Measurements from ENCODE around the gene TMEM250.

Gene TMEM250

DNA sequence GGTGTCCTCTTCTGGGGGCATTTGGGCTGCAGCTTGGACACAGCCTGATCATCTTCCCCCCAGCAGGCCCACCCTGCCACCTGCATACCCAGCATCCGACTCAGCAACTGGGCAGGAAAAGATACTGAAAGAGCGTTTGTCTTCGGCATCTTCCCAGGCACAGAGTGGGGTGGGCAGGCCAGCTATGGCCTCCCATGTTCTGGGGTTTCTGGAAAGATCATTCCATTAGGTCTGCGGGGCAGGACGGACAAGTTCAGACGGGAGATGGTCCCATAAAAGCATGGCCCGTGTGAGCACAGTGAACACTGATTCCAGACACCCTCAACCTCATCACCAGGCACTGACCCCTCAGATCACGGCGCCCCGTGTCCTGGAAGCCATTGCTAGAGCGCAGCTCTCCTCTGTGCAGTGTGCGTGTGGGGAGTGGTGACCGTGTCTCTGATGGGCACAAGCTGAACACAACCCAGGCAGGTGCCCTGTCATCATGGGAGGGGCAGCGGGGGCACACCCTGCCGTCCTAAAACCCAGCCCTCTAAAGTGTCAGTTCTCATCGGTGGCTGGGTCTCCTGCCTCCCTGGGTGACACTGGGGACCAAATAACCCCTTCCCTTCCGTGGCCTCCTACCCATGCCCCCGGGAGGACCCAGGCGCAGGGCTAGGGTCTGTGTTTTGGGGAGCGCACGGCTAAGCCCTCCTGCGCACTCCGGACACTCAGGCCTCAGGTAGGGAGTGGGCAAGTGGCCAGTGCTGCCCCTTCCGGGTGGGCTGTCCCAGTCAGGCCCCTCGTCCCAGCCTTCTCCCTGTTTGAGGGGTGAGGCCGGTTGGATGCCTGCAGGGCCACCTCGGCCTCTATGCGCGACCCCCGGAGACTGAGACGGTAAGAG lies 13.2 kb upstream of the TMEM250 start:
- no peak for DNase-seq

DNA sequence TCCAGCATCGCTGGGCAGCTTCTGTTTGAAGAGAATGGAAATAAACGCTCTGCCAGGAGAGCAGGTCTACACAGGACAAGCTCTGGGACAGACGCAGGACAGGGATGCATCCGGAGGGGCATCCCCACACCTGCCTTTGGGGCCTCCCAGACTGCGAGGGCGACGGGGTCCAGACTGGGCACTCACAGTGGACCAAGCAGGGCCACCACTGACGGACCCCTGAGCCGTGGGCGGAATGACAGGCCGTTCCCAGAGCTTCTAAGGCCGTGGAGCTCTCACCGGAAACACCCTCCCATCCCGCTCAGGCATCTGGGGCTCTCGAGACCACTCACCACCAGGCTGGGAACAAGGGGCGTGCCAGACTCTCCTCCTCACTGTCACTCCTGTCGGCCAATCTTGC lies 10.5 kb upstream of the TMEM250 start:
- DNase-seq: no peak

DNA sequence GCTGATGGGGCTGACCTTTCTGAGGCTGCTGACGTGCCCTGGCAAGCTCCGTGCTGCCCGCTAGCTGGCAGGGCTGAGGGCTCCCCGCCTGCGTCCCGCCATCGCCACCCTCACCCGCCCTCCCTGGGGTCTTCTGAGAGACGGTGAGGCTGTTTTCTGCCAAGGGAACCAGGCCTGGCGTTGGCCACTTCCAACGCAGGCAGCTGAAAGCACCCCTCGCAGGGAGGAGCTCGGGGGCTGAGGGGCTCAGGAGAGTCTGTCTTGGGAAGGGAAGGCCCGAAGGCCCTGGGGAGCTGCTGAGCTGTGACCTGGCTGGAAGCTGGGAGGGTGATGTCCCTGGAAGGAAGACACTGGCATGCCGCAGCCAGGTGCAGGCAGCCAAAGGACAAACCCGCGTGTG lies 9.8 kb upstream of the TMEM250 start:
- DNase-seq: no peak

DNA sequence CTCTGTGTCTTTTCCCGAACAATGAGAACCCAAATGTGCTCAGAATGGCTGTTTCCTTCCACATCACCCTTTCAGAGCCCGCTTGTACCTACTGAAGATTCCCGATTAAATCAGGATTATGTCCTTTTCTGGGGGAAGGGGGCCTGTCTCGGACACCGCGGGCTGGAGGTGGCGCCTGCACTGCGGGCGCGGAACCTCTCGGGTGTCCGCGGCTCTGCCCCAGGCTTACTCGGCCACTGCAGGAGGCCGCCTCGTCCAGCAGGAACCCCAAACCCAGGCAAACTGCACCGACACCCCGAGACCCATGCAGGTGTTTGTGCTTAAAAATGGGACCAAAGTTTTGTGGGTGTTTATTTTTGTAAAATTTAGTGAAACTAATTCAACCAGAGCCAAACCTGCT lies 8.6 kb upstream of the TMEM250 start:
- DNase-seq: no peak

DNA sequence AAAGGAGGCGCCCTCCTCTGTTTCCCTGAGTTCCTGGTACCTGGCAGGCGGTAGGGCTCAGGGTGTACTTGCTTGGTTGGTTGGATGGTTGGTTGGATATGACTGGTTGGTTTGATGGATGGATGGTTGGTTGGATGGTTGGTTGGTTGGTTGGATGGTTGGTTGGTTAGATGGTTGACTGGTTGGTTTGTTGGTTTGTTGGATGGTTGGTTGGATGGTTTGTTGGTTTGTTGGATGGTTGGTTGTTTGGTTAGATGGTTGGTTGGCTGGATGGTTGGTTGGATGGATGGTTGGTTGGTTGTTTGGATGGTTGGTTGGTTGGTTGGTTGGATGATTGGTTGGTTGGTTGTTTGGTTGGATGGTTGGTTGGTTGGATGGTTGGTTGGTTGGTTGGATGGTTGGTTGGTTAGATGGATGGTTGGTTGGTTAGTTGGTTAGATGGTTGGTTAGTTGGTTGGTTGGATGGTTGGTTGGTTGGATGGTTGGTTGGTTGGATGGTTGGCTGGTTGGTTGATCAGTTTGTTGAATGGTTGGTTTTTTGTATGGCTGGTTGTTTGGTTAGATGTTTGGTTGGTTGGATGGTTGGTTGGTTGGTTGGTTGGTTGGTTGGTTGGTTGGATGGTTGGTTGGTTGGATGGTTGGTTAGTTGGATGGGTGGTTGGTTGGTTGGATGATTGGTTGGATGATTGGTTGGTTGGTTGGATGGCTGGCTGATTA lies 6.5 kb upstream of the TMEM250 start:
- no peak for DNase-seq

DNA sequence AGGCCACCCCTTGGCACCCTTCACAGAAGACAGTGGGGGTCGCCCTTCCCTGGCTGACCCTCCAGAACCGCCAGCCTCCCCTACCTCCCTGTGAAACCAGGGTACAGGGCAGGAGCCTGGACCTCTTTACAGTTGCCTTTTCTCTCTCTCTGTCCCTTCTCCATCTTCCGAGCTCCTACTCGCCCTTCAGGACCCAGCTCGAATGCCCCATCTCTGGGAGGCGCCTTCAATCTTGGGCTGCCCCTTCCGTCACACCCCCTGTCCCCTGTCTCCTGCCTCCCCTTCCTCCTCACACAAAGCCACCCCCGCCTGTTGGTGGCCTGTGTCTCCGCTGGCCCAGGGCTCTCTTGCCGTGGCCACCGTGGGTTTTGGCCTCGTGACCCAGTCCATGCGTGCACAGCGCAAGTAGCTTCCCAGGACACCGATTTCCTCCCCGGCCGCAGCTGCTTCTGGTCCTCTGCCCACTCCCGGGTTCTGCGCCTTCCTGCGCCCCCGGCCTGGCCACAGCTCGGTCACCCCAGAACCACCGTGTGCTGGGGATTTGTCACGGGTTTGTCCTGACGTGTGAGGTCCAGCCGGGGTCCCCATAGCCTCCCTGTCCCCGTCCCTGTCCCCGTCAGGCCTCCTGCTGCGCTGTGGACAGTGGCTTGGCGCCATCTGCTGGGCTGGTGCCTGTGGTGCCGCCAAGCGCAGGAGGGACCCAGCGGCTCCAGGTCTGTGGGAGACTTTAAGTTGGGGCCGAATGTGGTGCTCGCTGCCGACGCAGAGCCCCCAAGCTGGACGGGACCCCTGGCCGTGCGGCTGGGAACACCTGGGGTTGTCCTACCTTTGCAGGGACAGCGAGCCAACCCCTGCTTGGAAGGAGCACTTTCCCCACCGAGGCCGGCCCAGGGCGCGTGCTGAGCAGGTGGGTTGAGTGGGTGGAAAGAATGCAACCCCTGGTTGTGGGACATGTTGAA lies 4.0 kb upstream of the TMEM250 start:
- DNase-seq: peak; percentile 83

DNA sequence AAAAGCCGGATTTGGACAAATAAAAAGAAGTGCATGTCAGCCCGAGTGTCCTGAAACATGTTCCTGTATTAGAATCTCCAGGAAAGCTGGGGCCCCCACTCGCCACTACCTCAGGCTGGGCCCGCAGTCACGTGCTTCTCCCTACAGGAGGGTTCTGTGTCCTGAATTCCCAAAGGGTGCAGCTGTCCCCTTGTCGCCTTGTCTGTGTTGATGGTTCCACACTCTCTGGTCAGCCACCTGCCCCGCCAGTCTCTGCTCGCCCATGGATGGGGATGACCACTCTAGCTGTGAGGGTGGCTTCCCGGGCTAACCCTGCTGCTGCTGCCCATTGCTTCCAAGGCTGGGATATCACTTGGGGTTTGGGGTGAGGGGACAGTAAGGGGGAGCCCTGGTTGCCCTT lies 3.1 kb upstream of the TMEM250 start:
- no peak for DNase-seq

DNA sequence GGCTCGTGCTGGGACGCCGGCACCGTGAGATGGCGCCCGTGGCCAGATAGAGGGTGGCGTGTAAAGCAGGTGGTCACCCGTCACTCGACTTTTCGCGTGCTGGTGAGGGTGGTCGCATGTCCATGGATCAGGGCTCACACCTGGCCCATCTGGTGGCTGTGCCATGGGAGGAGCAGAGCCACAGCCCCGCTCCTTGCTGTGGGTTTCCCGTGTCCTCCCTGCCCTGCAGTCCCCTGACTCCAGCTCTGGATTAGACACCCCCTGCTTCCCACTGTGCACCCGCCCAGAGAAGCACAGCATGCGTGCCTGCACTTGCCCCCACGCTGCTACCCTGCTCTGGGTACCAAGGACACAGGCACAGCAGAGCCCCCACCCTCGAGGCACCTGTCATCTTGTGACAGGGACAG lies 1.8 kb upstream of the TMEM250 start:
- no peak for DNase-seq

DNA sequence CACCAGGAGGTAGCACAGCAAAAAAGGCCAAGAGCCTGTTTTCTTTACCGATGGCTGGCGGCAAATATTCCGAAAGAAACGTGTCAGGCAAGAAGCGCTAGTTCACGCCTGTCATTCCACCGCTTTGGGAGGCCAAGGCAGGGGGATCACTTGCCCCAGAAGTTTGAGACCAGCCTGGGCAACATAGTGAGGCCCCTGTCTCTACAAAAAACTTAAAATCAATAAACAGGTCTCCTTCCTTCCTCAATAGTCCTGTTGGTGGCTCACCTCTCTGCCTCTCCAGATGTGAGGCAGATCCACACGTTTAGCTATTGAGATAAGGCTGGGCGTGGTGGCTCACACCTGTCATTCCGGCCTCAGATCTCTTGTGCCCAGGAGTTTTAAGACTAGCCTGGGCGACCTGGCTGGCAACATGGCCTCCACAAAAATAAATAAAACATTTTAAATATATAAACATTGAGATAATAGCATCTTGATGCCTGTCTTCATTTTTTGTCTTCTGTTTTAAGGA lies 1.3 kb upstream of the TMEM250 start:
- DNase-seq: no peak

DNA sequence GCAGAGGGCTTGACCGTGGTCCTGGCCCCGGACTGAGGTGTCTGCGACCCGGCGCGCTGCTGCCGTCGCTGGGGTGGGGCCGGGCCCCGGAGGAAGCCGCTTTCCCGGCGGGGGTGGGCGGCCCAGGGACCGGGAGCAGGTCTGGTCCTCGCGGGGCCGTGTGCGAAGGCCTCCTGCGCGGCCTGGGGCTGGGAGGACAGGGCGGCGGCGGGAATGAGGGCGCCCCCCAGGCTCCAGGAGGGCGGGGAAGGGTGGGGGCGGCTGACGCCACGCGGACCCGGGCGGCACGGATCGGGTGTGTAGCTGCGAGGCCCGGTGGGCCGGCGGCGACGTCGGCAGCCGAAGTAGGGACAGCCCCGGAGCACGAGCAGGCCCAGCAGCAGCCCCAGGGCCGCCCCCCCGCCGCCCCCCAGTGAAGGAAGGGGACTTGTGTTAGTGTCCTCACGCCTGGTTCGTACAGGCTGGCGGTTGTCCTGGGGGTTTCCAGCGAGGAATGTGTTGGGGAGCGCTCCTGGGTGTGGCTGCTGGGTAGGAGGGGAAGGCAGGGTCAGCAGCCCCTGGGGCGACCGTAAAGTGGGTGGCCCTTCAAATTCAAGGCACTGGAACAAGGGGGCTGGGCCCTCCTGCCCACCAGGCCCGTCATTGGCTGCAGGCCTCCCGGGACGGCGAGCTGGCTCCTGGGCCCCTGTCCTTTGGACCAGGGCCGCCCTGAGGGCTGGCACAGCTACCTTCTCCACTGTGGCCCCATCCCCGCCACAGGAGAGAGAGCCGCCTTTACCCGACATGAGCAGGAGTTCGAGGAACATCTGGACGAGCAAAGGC lies 597 bp upstream of the TMEM250 start:
- peak; percentile 38 for DNase-seq

DNA sequence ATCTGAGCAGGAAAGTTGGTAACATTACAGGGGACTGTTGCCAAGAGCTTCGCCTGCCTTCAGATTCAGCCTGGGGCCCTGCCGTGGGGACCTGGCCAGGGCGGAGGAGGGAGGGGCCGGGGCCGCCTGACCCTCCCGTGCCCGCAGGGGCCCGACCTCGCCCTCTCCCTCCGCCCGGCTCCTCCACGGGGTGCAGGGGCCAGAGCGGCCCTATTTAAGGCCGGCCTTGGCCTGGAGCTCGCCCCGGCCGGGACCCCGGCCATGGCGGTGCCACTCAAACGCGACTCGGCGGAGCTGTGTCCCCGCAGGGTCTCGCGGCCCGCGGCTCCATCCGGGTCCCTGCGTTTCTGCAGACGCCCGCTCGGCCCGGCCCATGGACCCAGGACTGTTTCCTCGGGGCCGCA lies 757 bp downstream of the TMEM250 start:
- DNase-seq: no peak

DNA sequence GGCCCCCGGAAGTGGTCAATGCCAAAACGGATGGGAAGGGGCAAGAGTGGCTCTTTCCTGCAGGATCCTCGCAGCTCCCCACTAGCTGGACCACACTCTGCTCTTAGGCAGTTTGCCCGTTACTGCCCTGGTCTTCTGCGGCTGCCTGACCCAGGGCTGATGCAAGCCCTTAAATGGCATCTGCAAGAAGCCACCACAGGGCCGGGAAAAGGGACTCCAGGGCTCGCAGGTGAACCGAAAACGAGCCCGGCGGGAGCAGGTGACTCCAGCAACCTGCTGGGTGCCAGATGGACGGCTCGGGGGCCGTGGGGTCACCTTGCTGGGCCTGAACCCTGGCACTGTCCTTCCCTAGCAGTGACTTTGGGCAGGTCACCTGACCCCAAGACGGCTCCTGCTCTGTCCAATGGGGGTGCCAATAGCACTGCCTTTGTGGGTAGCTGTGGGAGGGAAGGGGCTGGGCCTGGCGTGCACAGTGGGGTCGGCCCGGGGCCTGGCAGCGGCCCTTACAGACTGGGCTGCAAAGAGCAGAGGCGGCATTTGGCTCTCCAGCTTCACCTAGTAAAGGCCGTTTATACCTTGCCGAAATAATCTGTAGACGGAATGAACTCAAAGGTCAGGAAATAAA lies 1.3 kb downstream of the TMEM250 start:
- DNase-seq: no peak

DNA sequence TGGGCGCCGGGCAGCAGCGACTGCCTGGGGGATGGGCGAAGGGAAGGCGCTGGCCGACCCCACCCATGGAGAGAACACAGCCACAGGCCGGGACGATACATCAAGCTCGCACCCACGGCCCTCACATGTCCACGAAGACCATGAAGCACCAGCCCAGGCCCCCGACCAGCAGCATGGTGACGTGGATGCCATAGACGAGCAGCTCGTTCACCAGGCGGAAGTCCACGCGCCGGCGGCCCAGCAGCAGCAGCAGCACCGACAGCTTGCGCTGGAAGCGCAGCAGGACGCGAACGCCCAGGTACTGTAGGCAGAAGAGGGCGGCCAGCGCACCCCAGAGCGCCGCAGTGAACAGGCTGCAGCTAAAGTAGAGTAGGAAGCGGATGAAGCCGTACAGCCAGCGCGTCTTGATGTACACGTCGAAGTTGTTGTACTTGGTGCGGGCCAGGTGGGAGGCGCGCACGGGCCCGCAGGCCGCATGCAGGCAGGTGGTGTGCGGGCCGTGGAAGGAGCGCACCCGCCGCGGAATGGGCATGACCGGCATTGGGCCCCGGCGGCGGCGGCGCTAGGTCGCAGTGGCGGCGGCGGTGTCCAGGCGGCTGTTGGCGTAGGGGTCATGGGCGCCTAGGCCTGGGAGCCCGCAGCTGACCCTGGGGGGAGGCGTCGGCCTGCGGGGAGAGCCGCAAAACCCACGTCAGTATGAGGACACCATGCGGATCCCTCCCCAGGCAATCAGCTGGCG lies 2.1 kb downstream of the TMEM250 start:
- DNase-seq: no peak

DNA sequence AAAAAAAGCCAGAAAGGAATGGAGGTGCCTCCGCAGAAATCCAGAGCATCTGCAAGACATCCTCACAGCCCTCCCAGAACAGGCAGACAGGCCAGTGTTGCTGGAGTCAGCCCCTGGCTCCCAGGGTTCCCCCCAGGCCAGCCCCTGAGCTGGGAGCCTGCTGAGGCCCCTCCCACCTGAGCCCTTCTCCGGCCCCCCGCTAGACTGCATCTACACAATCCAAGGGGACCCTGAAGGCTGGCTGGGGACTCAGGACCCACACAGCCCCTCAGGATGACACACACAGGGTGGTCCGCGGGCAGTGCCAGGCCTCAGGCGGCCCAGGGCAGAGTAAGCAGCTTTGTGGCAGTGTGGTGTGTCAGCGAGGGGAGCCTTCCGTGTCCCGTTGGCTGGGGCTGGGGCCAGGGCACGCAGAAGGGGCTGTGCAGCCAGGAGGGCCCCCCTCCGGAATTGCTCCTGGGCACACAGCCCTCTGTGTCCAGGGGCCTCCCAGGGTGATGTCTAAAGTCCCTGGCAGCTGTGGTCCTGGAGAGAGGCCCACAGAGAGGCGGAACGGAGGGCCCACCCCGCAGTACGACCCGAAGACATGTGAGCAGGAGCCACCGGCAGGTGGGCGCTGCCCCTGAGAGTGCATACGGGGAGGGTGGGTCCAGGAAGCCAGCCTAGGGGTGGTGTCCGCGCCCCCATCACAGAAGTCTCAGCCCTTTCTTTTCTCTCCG lies 2.9 kb downstream of the TMEM250 start:
- DNase-seq: no peak

DNA sequence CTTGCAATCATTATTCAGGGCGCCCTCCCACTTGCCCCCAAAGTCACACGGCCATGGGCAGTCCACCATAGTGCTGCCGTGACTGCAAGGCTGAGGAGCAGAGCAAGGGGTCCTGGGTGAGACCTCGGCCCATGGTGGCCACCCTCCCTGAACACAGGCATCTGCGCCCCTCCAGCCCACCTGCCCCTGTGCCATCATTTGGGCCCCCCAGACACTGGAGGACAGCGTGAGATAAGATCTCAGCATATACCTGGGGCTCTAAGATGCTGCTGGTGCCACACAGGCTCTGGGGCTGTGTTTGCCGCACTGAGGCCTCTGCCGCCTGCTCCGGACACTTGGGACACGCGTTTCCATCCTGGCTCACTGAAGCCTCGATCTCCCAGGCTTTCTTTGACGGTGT lies 3.5 kb downstream of the TMEM250 start:
- no peak for DNase-seq

DNA sequence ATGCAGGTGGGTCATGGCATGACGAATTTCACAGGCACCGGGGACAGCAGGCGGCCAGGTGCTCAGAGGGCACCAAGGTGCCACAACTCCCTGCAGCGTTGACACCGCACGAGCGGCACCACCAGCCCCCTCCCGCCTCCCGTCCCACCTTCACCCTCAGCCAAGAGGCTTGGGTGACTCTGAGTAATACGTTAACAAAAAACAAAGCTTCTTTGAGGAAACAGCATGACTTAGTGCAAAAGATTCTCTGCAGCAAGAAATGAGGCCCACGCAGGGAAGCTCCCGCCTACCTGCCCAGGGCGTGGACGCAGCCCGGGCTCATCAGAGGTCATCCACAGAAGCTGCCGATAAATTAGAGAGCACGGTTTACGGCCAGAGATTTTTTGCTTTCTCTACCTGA lies 4.1 kb downstream of the TMEM250 start:
- no peak for DNase-seq

DNA sequence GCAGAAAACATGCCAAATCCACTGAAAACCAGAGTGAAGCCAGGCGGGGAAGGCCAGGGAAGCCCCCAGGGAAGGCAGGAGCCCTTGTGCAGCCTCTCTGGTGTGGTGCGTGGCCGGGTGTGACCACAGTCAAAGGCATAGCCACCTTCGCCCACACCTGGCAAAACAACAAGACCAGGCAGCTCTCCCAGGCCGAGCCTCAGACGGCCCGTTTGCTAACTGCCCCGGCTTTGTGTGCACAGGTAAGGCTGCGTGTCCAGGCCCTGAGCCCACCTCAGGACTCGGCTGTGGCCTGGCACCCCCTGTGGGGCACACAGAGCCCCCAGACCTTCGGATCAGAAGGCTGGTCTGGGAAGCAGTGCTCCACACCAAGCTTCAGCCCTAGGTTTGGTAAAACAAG lies 6.1 kb downstream of the TMEM250 start:
- DNase-seq: no peak

DNA sequence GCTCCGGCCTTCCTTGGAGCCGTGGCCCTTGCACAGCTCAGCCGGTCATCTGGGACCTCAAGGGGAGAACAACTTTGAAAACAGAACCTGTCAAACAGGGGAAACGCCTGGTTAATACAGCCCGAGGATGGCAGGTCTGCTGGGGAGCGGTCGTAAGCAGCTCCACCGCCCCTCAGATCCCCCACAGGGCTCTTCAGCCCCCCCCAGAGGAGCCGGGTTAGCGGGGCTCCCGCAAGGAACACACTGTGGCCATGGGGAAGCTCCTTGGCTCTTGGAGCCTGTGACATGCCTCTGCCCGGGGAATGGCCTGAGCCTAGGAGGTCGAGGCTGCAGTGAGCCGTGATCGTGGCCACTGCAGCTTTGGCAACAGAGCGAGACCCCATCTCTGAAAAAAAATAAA lies 6.8 kb downstream of the TMEM250 start:
- DNase-seq: no peak

DNA sequence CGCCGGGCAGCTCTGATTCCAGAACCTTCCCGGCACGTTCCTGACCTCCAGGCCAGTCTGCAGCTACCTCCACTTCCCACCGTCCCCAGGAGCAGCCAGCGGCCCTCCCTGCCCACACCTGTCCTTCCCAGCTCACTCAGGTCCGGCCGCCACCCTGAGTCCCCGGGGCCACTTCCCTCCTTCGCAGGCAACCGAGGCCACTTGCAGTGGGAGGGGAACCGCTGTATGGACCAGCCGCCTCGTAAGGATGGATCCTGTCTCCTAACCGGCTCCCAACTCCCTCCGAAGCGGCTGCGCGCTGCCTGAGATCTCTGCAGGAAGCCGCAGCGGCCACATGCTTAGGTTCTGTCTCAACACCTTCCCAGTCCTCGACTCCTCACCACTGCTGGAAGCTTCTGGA lies 7.5 kb downstream of the TMEM250 start:
- no peak for DNase-seq

All from stimulated activated CD4-positive, alpha-beta T cell treated with anti-CD3 and anti-CD28 coated beads, Interleukin-4, amount 100 ng/mL, for 1 hour (primary cell).